Measurements from ENCODE around the gene ZNF563.
"Not testable (repeated sequence)": the region's sequence is repeated elsewhere in the genome, so short reads cannot be mapped to it uniquely, and the experiment has no call there.

ZNF563 gene

GRCh38 chr19:12333162-12334159 is at the start of gene ZNF563:
Gene ZNF563, minus strand, starts transcription at chr19:12333633. Its CDS starts 151 bp downstream, at chr19:12333482.
- DNase-seq (ENCODE audit: low spot score), result peak; percentile 94

- no peak for DNase-seq (ENCODE audit: low spot score)
Observed at GRCh38 chr19:12380444-12380737, 47.0 kb upstream of the ZNF563 start.

- DNase-seq (ENCODE audit: low spot score), result no peak
Observed at GRCh38 chr19:12379732-12380443, 46.5 kb upstream of the ZNF563 start.

GRCh38 chr19:12374026-12374425 is 40.6 kb upstream of the ZNF563 start:
- no peak for DNase-seq (ENCODE audit: low spot score)

GRCh38 chr19:12365236-12366162 is 32.1 kb upstream of the ZNF563 start, which contains the start of gene ZNF442:
Gene ZNF442, minus strand, starts transcription at chr19:12365683. Its CDS starts 2,052 bp downstream, at chr19:12363631.
- peak; percentile 99 for DNase-seq (ENCODE audit: low spot score)

GRCh38 chr19:12364391-12365235 is 31.2 kb upstream of the ZNF563 start:
- DNase-seq (ENCODE audit: low spot score), result peak; percentile 35

GRCh38 chr19:12362236-12362635 is 28.8 kb upstream of the ZNF563 start:
- not testable (repeated sequence) for DNase-seq (ENCODE audit: low spot score)

GRCh38 chr19:12353375-12353774 is 19.9 kb upstream of the ZNF563 start:
- DNase-seq (ENCODE audit: low spot score), result no peak

- DNase-seq (ENCODE audit: low spot score), result no peak
Observed at GRCh38 chr19:12350890-12351197, 17.4 kb upstream of the ZNF563 start.

- DNase-seq (ENCODE audit: low spot score), result no peak
Observed at GRCh38 chr19:12350185-12350889, 16.9 kb upstream of the ZNF563 start.

GRCh38 chr19:12346896-12347295 is 13.5 kb upstream of the ZNF563 start:
- no peak for DNase-seq (ENCODE audit: low spot score)

GRCh38 chr19:12345197-12345596 is 11.8 kb upstream of the ZNF563 start:
- no peak for DNase-seq (ENCODE audit: low spot score)

GRCh38 chr19:12331211-12331941 is 2.1 kb downstream of the ZNF563 start:
- no peak for DNase-seq (ENCODE audit: low spot score)

GRCh38 chr19:12330340-12330739 is 3.1 kb downstream of the ZNF563 start:
- DNase-seq (ENCODE audit: low spot score), result no peak

- no peak for DNase-seq (ENCODE audit: low spot score)
Observed at GRCh38 chr19:12325690-12326089, 7.7 kb downstream of the ZNF563 start.

GRCh38 chr19:12318782-12319413 is 14.5 kb downstream of the ZNF563 start:
- DNase-seq (ENCODE audit: low spot score), result no peak

GRCh38 chr19:12314553-12314952 is 18.9 kb downstream of the ZNF563 start:
- no peak for DNase-seq (ENCODE audit: low spot score)

GRCh38 chr19:12308891-12309290 is 24.5 kb downstream of the ZNF563 start:
- DNase-seq (ENCODE audit: low spot score), result not testable (repeated sequence)

- DNase-seq (ENCODE audit: low spot score), result no peak
Observed at GRCh38 chr19:12295191-12295590, 38.2 kb downstream of the ZNF563 start.
